GM21717 (cell line): Measurements from ENCODE around the gene BSPRY.

Experiments used
- ATAC-seq: cut with Tn5 transposase; IDR thresholded peaks from one replicate; pipeline ENCODE4 v1.9.1; 2021; ENCODE audit warnings: mild to moderate bottlenecking, moderate library complexity; ENCODE audit not compliant: unreplicated experiment

The BSPRY gene

GRCh38 chr9:113349445-113350094, at the start of gene BSPRY:
TSS of gene BSPRY (plus strand) at chr9:113349541. CDS start at chr9:113349580, 39 bp downstream.
- ATAC-seq, result no peak

- no peak for ATAC-seq
These were observed 49.5 kb upstream of the BSPRY start for GRCh38 chr9:113299800-113300292.

GRCh38 chr9:113301548-113301947, 47.8 kb upstream of the BSPRY start:
- no peak for ATAC-seq

- ATAC-seq, result no peak
These were observed 46.4 kb upstream of the BSPRY start, which contains the start of gene RNF183 for GRCh38 chr9:113302792-113303418. TSS of gene RNF183 (minus strand) at chr9:113303376. CDS start at chr9:113298184, 5,192 bp downstream.

- ATAC-seq, result no peak
These were observed 42.8 kb upstream of the BSPRY start for GRCh38 chr9:113306566-113306965.

- no peak for ATAC-seq
These were observed 41.9 kb upstream of the BSPRY start for GRCh38 chr9:113307396-113307975.

GRCh38 chr9:113309204-113309813, 40.0 kb upstream of the BSPRY start:
- ATAC-seq, result no peak

GRCh38 chr9:113310538-113310937, 38.8 kb upstream of the BSPRY start:
- no peak for ATAC-seq

- ATAC-seq, result no peak
These were observed 37.4 kb upstream of the BSPRY start for GRCh38 chr9:113311961-113312360.

GRCh38 chr9:113313261-113313660, 36.1 kb upstream of the BSPRY start:
- no peak for ATAC-seq

- no peak for ATAC-seq
These were observed 34.1 kb upstream of the BSPRY start for GRCh38 chr9:113315231-113315630.

GRCh38 chr9:113316030-113316429, 33.3 kb upstream of the BSPRY start:
- no peak for ATAC-seq

- no peak for ATAC-seq
These were observed 31.6 kb upstream of the BSPRY start for GRCh38 chr9:113317777-113318176.

- ATAC-seq, result no peak
These were observed 30.3 kb upstream of the BSPRY start for GRCh38 chr9:113319054-113319453.

GRCh38 chr9:113320051-113320450, 29.3 kb upstream of the BSPRY start:
- ATAC-seq, result no peak

GRCh38 chr9:113322671-113323070, 26.7 kb upstream of the BSPRY start:
- ATAC-seq, result no peak

- ATAC-seq, result no peak
These were observed 23.1 kb upstream of the BSPRY start for GRCh38 chr9:113326230-113326629.

GRCh38 chr9:113328045-113328782, 21.1 kb upstream of the BSPRY start:
- no peak for ATAC-seq

- ATAC-seq, result no peak
These were observed 17.6 kb upstream of the BSPRY start for GRCh38 chr9:113331780-113332179.

GRCh38 chr9:113337714-113338113, 11.6 kb upstream of the BSPRY start:
- ATAC-seq, result no peak
